Measurements from ENCODE around the gene RPN2.
"Not testable (repeated sequence)": the region's sequence is repeated elsewhere in the genome, so short reads cannot be mapped to it uniquely, and the experiment has no call there.

Gene RPN2

DNA sequence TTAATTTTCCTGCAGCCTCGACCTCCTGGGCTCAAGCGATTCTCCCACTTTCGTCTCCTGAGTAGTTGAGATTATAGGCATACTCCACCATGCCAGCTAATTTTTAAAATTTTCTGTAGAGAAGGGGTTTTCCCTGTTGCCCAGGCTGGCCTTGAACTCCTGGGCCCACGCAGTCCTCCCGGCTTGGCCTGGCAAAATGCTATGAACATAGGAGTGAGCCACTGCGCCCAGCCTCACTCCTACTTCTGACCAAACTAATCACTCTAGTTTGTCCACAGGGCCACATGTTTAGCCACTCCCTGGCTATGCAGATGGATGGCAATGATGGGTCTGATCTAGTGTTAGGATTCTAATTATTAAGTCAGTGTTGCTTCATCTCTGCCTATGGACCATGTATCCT is 31.9 kb upstream of the RPN2 start:
- TF ChIP-seq, protein P1, sequence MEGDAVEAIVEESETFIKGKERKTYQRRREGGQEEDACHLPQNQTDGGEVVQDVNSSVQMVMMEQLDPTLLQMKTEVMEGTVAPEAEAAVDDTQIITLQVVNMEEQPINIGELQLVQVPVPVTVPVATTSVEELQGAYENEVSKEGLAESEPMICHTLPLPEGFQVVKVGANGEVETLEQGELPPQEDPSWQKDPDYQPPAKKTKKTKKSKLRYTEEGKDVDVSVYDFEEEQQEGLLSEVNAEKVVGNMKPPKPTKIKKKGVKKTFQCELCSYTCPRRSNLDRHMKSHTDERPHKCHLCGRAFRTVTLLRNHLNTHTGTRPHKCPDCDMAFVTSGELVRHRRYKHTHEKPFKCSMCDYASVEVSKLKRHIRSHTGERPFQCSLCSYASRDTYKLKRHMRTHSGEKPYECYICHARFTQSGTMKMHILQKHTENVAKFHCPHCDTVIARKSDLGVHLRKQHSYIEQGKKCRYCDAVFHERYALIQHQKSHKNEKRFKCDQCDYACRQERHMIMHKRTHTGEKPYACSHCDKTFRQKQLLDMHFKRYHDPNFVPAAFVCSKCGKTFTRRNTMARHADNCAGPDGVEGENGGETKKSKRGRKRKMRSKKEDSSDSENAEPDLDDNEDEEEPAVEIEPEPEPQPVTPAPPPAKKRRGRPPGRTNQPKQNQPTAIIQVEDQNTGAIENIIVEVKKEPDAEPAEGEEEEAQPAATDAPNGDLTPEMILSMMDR (conservative IDR thresholded peaks at IDR 0.05; ENCODE audit: low read depth, low read length), result no peak
- DNase-seq (ENCODE audit: low read depth), result no peak
- no peak overlapping the region for H3K4me3 ChIP-seq (ENCODE audit: low read length)

DNA sequence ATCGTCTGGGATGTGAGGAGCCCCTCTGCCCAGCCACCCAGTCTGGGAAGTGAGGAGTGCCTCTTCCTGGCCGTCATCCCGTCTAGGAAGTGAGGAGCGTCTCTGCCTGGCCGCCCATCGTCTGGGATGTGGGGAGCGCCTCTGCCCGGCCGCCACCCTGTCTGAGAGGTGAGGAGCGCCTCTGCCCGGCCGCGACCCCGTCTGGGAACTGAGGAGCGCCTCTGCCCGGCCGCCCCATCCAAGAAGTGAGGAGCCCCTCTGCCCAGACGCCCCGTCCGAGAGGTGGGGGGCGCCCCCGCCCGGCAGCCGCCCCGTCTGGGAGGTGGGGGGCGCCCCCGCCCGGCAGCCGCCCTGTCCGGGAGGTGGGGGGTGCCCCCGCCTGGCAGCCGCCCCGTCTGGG is 28.3 kb upstream of the RPN2 start:
- not testable (repeated sequence) for DNase-seq (ENCODE audit: low read depth); H3K4me3 ChIP-seq (ENCODE audit: low read length)

DNA sequence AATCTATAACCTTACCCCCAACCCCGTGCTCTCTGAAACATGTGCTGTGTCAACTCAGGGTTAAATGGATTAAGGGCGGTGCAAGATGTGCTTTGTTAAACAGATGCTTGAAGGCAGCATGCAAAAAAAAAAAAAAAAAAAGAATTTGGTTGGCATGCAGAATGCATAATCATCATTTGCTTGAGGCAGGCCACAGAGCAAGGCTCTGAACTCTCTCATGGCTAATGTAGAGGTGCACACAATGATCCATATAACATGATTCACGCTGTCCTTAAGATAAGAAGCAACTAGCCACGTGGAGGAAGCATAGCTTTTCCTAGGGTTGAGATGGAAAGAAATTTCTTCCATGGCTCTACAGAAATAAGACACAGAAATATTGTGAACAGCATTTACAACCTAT is 27.6 kb upstream of the RPN2 start:
- H3K4me3 ChIP-seq (ENCODE audit: low read length), result no peak overlapping the region
- TF ChIP-seq, protein P1 (conservative IDR thresholded peaks at IDR 0.05; ENCODE audit: low read depth, low read length), result no peak
- no peak for DNase-seq (ENCODE audit: low read depth)

DNA sequence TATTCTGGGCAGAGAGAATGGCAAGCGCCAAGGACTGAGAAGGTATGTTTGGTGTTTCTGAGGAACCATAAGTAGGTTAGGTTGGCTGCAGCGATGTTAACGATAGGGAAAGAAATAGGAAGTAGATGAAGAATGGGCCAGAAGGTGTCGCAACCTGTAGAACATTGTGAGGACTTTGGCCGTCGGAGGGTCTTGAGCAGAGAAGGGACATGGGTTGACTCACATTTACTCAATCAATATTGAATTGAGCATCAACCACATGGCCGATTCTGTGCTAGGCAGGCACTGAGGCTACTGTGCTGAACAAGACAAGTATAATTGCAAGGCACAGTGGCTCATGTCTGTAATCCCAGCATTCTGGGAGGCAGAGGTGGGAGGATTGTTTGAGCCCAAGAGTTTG is 26.8 kb upstream of the RPN2 start:
- H3K4me3 ChIP-seq (ENCODE audit: low read length), result no peak overlapping the region
- DNase-seq (ENCODE audit: low read depth), result no peak
- TF ChIP-seq, protein P1 (conservative IDR thresholded peaks at IDR 0.05; ENCODE audit: low read depth, low read length), result no peak

DNA sequence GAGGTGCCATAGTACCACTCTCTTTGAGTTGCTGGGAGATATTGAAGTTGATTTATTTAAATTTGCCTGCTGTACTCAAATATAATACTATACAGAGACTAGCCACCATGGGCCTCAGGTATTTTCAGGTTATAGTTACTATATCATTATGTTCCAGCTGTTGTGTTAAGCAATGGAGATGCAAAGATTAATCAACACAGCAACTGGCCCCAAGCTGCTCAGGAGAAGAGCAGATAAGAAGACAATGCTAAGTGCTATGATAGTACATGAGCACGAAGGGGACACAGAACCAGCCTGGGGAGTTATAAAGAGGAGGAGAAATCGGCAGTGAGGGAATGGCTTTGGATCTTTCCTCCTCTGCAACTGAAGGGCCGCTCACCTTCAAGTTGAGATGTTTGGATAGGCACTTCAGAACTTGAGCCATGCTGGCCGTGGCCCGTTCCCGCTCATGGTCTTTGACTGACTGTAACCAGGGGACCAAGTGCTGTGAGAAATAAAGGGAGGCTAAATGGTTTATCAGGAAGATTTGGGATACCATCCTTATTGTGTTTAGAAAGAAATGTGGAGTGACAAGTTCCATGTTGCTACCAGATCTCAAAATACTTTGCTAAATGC is 24.3 kb upstream of the RPN2 start:
- no peak for DNase-seq (ENCODE audit: low read depth)
- TF ChIP-seq, protein P1 (conservative IDR thresholded peaks at IDR 0.05; ENCODE audit: low read depth, low read length), result no peak

DNA sequence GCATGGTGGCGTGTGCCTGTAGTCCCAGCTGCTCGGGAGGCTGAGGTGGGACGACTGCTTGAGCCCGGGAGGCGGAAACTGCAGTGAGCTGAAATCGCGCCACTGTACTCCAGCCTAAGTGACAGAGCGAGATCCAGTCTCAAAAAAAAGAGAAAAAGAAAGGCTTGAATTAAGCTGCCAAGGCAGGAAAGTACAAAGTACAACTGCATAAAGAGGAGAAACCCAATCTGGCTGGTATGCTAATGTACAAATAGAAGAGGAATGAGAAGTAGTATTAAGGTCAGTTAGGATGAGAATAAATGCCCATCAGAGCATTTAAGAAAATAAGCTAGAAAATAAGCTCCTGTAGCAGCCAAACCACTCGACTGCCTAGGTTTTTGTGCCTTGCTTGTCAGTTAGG is 23.1 kb upstream of the RPN2 start:
- TF ChIP-seq, protein P1 (conservative IDR thresholded peaks at IDR 0.05; ENCODE audit: low read depth, low read length), result no peak
- no peak overlapping the region for H3K4me3 ChIP-seq (ENCODE audit: low read length)
- no peak for DNase-seq (ENCODE audit: low read depth)

More for the DNA sequence above, 24.3 kb upstream of the RPN2 start:
- H3K4me3 ChIP-seq (ENCODE audit: low read length), result no peak overlapping the region

DNA sequence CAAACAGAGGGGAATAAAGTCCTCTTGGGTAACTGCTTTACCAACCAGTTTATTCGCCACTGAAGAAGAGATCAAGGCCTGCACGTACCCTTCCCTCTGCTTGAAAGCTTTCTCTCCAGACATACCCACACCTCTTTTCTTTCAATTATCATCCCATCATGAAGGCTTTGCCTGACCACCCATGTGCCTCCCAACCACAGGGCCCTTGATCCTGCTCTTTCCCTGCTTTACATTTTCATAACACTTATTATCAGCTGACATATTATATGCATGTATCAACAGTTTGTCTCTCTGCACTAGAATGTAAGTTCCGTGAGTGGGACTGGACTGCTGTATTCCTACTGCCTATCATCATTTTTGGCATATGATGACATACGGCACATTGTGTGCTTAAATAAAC is 20.9 kb upstream of the RPN2 start:
- DNase-seq (ENCODE audit: low read depth), result no peak
- TF ChIP-seq, protein P1 (conservative IDR thresholded peaks at IDR 0.05; ENCODE audit: low read depth, low read length), result no peak
- no peak overlapping the region for H3K4me3 ChIP-seq (ENCODE audit: low read length)

DNA sequence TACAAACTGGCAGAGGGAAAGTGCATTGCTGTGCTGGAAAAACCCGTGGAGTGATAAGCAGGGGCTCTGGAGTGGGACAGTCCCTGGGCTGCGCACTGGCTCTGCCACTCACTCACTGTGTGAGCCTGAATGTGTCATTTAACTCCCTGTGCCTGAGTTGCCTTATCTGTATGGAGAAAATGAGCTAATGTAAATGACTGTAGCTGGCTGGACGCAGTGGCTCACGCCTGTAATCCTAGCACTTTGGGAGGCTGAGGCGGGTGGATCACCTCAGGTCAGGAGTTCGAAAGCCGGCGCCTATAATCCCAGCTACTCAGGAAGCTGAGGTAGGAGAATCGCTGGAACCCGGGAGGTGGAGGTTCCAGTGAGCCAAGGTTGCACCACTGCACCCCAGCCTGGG is 18.4 kb upstream of the RPN2 start:
- DNase-seq (ENCODE audit: low read depth), result no peak
- no peak overlapping the region for H3K4me3 ChIP-seq (ENCODE audit: low read length)
- TF ChIP-seq, protein P1 (conservative IDR thresholded peaks at IDR 0.05; ENCODE audit: low read depth, low read length), result no peak
